Endothelial cell of umbilical vein (primary cell): ENCODE data around the gene MDH1. TPM values are rescaled to one million over a fixed set of nuclear protein-coding genes. Genes with fewer than 3 reads are reported as not detected.
"Not testable (repeated sequence)": the region's sequence is repeated elsewhere in the genome, so short reads cannot be mapped to it uniquely, and the experiment has no call there.

ENCODE experiments used
- BruUV-seq: library from RNA; stranded (reverse); fragments of 400-500 nt; replicated peaks from 2 replicates; lab custom pipeline; 2021; lab: Mats Ljungman, UMichigan
- CTCF ChIA-PET: fragments of 300-600, 350-600 bp; sonication (Branson Sonifier 250); formaldehyde crosslinking; loops from one replicate; lab custom pipeline; 2021; ENCODE audit warnings: antibody characterized with exemption, inconsistent platforms; lab: Charles Lee
- POLR2A ChIA-PET: fragments of 300-600, 350-600 bp; sonication (Branson Sonifier 250); formaldehyde crosslinking; loops from one replicate; lab custom pipeline; 2021; ENCODE audit warnings: antibody characterized with exemption, inconsistent platforms; lab: Charles Lee
- DNase-seq: peaks from one replicate; pipeline ENCODE4 v3.0.0-alpha.2; 2011; ENCODE audit warnings: low read depth, low spot score
- FAIRE-seq: peaks from 2 replicates; lab custom pipeline; 2011; peaks lifted over from hg19 to GRCh38; lab: Jason Lieb, UNC
- H2AFZ ChIP-seq: 2 replicates; pipeline ENCODE4 v1.6.0; 2012; ENCODE audit warnings: low read depth, low read length, control low read depth, inconsistent platforms
- H3K27ac ChIP-seq: 2 replicates; pipeline ENCODE4 v1.5.1; 2011; ENCODE audit warnings: low read depth, mild to moderate bottlenecking, control low read depth, low read length, moderate library complexity; ENCODE audit not compliant: insufficient read depth
- H3K27me3 ChIP-seq, 2 experiments: 2 replicates each; pipeline versions ENCODE4 v1.6.0 to v1.6.1; 2011; ENCODE audit warnings: low read length in 2 of 2, mixed read lengths in 1 of 2; ENCODE audit not compliant: control insufficient read depth in 2 of 2, insufficient read depth in 2 of 2
- H3K36me3 ChIP-seq, 2 experiments: 2 replicates in 1 of 2; 3 replicates in 1 of 2; pipeline ENCODE4 v1.5.1; 2011; ENCODE audit warnings: low read length in 2 of 2, mild to moderate bottlenecking in 1 of 2, moderate library complexity in 1 of 2; ENCODE audit not compliant: control insufficient read depth in 2 of 2, insufficient read depth in 2 of 2; ENCODE audit errors: extremely low read depth in 1 of 2
- H3K4me1 ChIP-seq: 3 replicates; pipeline ENCODE4 v1.5.1; 2011; ENCODE audit warnings: mild to moderate bottlenecking, low read length; ENCODE audit not compliant: control insufficient read depth, insufficient read depth; ENCODE audit errors: extremely low read depth
- H3K4me2 ChIP-seq: 2 replicates; pipeline ENCODE4 v1.6.1; 2011; ENCODE audit warnings: low read length, control low read depth, mixed read lengths; ENCODE audit not compliant: insufficient read depth
- H3K4me3 ChIP-seq, 3 experiments: fragments of 200-600 bp in 1 of 3; sonication (generic), shearing (Covaris generic) in 1 of 3; replicated peaks in 1 of 3; 2 replicates each; pipeline ENCODE4 v1.5.1; 2011 to 2016; ENCODE audit warnings: control low read depth in 3 of 3, low read length in 3 of 3, mild to moderate bottlenecking in 2 of 3, inconsistent platforms in 1 of 3, low read depth in 1 of 3, moderate library complexity in 1 of 3; ENCODE audit not compliant: insufficient read depth in 1 of 3
- H3K79me2 ChIP-seq: 2 replicates; pipeline ENCODE4 v1.6.0; 2012; ENCODE audit warnings: low read length, inconsistent platforms; ENCODE audit not compliant: control insufficient read depth, insufficient read depth
- H3K9ac ChIP-seq: replicated peaks from 2 replicates; pipeline ENCODE3; 2011; ENCODE audit warnings: low read length, control low read depth; ENCODE audit not compliant: insufficient read depth; ENCODE audit errors: extremely low read depth
- H3K9me1 ChIP-seq: replicated peaks from 3 replicates; pipeline ENCODE4 v1.6.0; 2011; ENCODE audit warnings: mild to moderate bottlenecking, low read length; ENCODE audit not compliant: control insufficient read depth, insufficient read depth; ENCODE audit errors: extremely low read depth
- H3K9me3 ChIP-seq: replicated peaks from 2 replicates; pipeline ENCODE4 v1.5.1; 2012; ENCODE audit warnings: low read length, inconsistent platforms; ENCODE audit not compliant: control insufficient read depth, insufficient read depth
- H4K20me1 ChIP-seq: replicated peaks from 2 replicates; pipeline ENCODE3; 2011; ENCODE audit warnings: mild to moderate bottlenecking, low read length; ENCODE audit not compliant: control insufficient read depth, insufficient read depth; ENCODE audit errors: extremely low read depth
- CTCF ChIP-seq, 2 donors: IDR thresholded peaks; 1 replicate in 1 of 2; 2 replicates in 1 of 2; pipeline ENCODE4 v1.5.1; 2011; ENCODE audit warnings: low read length in 2 of 2, mild to moderate bottlenecking in 2 of 2, moderate library complexity in 2 of 2, control low read depth in 1 of 2, inconsistent platforms in 1 of 2, low read depth in 1 of 2; ENCODE audit not compliant: insufficient read depth in 1 of 2; ENCODE audit errors: extremely low read depth in 1 of 2
- EZH2 ChIP-seq: IDR thresholded peaks from 2 replicates; pipeline ENCODE4 v1.6.1; 2012; ENCODE audit warnings: borderline replicate concordance, low read depth, mild to moderate bottlenecking, moderate library complexity, low read length, inconsistent platforms; ENCODE audit not compliant: severe bottlenecking
- FOS ChIP-seq: IDR thresholded peaks from 2 replicates; pipeline ENCODE4 v1.6.1; 2011; ENCODE audit warnings: mild to moderate bottlenecking, low read length, moderate library complexity, borderline replicate concordance; ENCODE audit not compliant: insufficient read depth
- GATA2 ChIP-seq: IDR thresholded peaks from 2 replicates; pipeline ENCODE4 v1.7.0; 2011; ENCODE audit warnings: low read depth, mild to moderate bottlenecking, moderate library complexity, mixed read lengths, low read length; ENCODE audit not compliant: insufficient read length, insufficient read depth
- JUN ChIP-seq: IDR thresholded peaks from 2 replicates; pipeline ENCODE4 v1.6.1; 2011; ENCODE audit warnings: borderline replicate concordance, low read depth; ENCODE audit not compliant: insufficient read length, insufficient read depth
- MAX ChIP-seq: IDR thresholded peaks from 2 replicates; pipeline ENCODE4 v1.6.1; 2011; ENCODE audit not compliant: insufficient read depth, insufficient read length
- MYC ChIP-seq: IDR thresholded peaks from one replicate; pipeline ENCODE4 v1.6.1; 2011; ENCODE audit warnings: mild to moderate bottlenecking, low read depth, low read length
- POLR2A ChIP-seq: IDR thresholded peaks from 2 replicates; pipeline ENCODE4 v1.6.1; 2012; ENCODE audit warnings: low read depth, mild to moderate bottlenecking, control low read depth, low read length
- POLR2AphosphoS5 ChIP-seq: IDR thresholded peaks from 2 replicates; pipeline ENCODE4 v1.6.1; 2012; ENCODE audit warnings: low read depth, mild to moderate bottlenecking, control low read depth, low read length, moderate library complexity; ENCODE audit not compliant: insufficient read depth
- dilution Hi-C: fragments of 300-500 bp; cut with MboI; formaldehyde crosslinking; loops from one replicate; pipeline ENCODE4 v1.15.0; 2019; ENCODE audit warnings: low sequenced_read_pairs; ENCODE audit not compliant: extremely low pct_ligation_motif_present
- intact Hi-C: fragments of 100-400 bp; cut with micrococcal nuclease; formaldehyde crosslinking; loops from one replicate; pipeline ENCODE4 v1.10.0; 2022
- polyA plus RNA-seq, 4 experiments: library from polyadenylated mRNA; depleted of rRNA in 3 of 4; stranded (reverse) in 3 of 4; unstranded in 1 of 4; fragments of >200 nt; gene quantifications; 2 replicates each; pipeline versions ENCODE4 v1.2.1 to v1.2.3, GENCODE V29; 2011 to 2012; ENCODE audit warnings: missing spikeins in 1 of 4
- total RNA-seq: library from RNA; stranded (reverse); gene quantifications from 2 replicates; pipeline ENCODE4 v1.2.3, GENCODE V29; 2021

The MDH1 gene
- total and polyA plus RNA-seq, 2 donors (not counting 3 experiments of a cell fraction or from before 2014, with no cell fraction given), result 107 to 121 TPM

- dilution Hi-C loops, result no loop called here
- intact Hi-C loops, result no loop called here
- Histone ChIP-seq H3K27me3 (peaks cover 3 to 5% of the 10 kb centered on the region in 2 experiments), H3K9ac (no peak overlapping the region), H3K4me1 (no peaks in the 10 kb centered on the region), H3K4me3 (no peak overlapping the region), H3K9me1 (no peaks in the 10 kb centered on the region), H3K9me3 (no peaks in the 10 kb centered on the region), H4K20me1 (no peaks in the 10 kb centered on the region), H3K27ac (no peak overlapping the region), H2AFZ (no peak overlapping the region), H3K36me3 (no peaks in the 10 kb centered on the region), H3K79me2 (no peaks in the 10 kb centered on the region), H3K4me2 (no peak overlapping the region)
- ChIA-PET CTCF (interaction anchor here (0.6 kb wide), 1 partner anchor 239 kb away, joined by 3 read pairs; no protein-coding TSS in a partner anchor), POLR2A (no interaction called here)
- BruUV-seq, result no TSS peak
- FAIRE-seq (no peak), DNase-seq (no peak)
- no peak for TF ChIP-seq JUN
- TF ChIP-seq CTCF (IDR thresholded peaks at IDR 0.05; ENCODE audit: extremely low read depth in 1 of 2, insufficient read depth in 1 of 2, low read depth in 1 of 2, low read length in 2 of 2), result no peak
- no peak for TF ChIP-seq MYC
- no peak for TF ChIP-seq POLR2AphosphoS5
- TF ChIP-seq FOS, result no peak
- no peak for TF ChIP-seq EZH2
- no peak for TF ChIP-seq GATA2
- TF ChIP-seq POLR2A, result no peak
- TF ChIP-seq MAX, result no peak
Measured at GRCh38 chr2:63622751-63623150, 34.0 kb downstream of the MDH1 start.

DNA sequence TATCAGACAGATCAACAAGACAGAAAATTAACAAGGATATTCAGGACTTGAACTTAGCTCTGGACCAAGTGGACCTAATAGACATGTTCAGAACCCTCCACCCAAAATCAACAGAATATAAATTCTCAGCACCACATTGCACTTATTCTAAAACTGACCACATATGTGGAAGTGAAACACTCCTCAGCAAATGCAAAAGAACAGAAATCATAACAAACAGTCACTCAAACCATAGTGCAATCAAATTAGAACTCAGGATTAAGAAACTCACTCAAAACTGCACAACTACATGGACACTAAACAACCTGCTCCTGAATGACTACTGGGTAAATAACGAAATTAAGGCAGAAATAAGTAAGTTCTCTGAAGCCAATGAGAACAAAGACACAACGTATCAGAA, 35.0 kb downstream of the MDH1 start:
- dilution Hi-C loops, BruUV-seq, H2AFZ ChIP-seq, H3K36me3 ChIP-seq, H3K79me2 ChIP-seq, H3K9me1 ChIP-seq, H3K27me3 ChIP-seq, H3K9ac ChIP-seq, CTCF ChIA-PET, FAIRE-seq, intact Hi-C loops, H3K27ac ChIP-seq, H3K9me3 ChIP-seq, POLR2A ChIA-PET, H3K4me1 ChIP-seq, H4K20me1 ChIP-seq, H3K4me3 ChIP-seq, H3K4me2 ChIP-seq, DNase-seq: not testable (repeated sequence)
